NT2/D1 (cell line): ENCODE measurements around the gene DAZAP2.

Experiments
- YY1 ChIP-seq: IDR thresholded peaks from 2 replicates; pipeline ENCODE4 v1.6.1; 2011; ENCODE audit not compliant: insufficient read length, insufficient read depth
- ZNF274 ChIP-seq: IDR thresholded peaks from 2 replicates; pipeline ENCODE4 v1.6.1; 2011; ENCODE audit warnings: mild to moderate bottlenecking, low read depth, low read length

- TF ChIP-seq YY1 (no peak), ZNF274 (no peak)
These were observed 46.3 kb upstream of the DAZAP2 start for GRCh38 chr12:51192284-51192671.
